ENCODE results near the gene FGF21. TPM values are rescaled to one million over a fixed set of nuclear protein-coding genes. Genes with fewer than 3 reads are reported as not detected.
A peak's percentile ranks its signal among the peaks of the same experiment; 100 is the strongest.

The FGF21 gene
- total and polyA plus RNA-seq, 8 donors = not detected

DNA sequence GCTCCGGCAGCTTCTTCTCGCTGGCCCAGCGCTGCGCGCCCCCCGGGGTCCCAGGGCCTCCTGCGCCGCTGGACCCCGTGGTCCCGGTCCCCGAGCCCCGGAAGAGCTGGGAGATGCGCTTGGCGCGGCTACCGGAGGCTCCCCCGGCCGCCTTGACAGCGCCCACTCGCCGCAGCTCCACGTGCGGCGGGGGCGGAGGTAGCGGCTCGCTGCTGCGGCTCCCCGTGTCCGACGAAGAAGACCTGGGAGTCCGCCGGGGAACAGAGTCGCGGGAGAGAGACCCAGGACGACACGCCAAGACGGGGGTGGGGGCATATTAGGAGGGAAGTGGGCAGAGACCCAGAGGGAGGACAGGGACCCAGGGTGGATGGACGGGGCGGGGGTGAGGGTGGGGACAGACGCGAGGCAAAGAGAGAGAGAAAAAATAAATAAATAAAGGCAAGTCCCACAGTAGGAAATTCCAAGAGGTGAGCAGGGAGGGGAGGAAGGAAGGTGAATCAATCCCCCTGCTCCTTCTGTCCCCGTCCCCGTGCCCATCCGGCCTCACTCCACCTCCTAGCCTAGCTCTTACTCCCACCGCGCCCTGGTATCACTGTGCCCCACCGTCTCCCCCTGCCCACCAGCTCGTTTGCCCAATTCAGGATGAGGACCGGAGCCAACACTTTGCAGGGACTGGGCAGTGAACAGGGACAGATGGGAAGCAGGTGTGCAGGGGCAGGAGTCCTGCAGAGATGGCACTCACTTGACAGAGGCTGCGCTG is 15.7 kb upstream of the FGF21 start:
- 5 to 8% (median 6%) methylated on average over 36 to 51 of the region's 51 CpGs for WGBS, 5 donors
- no peak for TF ChIP-seq POLR2A (IDR thresholded peaks at IDR 0.05)
- TF ChIP-seq EP300 (IDR thresholded peaks at IDR 0.05) = no peak
- TF ChIP-seq, protein P1, sequence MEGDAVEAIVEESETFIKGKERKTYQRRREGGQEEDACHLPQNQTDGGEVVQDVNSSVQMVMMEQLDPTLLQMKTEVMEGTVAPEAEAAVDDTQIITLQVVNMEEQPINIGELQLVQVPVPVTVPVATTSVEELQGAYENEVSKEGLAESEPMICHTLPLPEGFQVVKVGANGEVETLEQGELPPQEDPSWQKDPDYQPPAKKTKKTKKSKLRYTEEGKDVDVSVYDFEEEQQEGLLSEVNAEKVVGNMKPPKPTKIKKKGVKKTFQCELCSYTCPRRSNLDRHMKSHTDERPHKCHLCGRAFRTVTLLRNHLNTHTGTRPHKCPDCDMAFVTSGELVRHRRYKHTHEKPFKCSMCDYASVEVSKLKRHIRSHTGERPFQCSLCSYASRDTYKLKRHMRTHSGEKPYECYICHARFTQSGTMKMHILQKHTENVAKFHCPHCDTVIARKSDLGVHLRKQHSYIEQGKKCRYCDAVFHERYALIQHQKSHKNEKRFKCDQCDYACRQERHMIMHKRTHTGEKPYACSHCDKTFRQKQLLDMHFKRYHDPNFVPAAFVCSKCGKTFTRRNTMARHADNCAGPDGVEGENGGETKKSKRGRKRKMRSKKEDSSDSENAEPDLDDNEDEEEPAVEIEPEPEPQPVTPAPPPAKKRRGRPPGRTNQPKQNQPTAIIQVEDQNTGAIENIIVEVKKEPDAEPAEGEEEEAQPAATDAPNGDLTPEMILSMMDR (IDR thresholded peaks at IDR 0.05) = no peak
- TF ChIP-seq POLR2AphosphoS5 (IDR thresholded peaks at IDR 0.05) = no peak

DNA sequence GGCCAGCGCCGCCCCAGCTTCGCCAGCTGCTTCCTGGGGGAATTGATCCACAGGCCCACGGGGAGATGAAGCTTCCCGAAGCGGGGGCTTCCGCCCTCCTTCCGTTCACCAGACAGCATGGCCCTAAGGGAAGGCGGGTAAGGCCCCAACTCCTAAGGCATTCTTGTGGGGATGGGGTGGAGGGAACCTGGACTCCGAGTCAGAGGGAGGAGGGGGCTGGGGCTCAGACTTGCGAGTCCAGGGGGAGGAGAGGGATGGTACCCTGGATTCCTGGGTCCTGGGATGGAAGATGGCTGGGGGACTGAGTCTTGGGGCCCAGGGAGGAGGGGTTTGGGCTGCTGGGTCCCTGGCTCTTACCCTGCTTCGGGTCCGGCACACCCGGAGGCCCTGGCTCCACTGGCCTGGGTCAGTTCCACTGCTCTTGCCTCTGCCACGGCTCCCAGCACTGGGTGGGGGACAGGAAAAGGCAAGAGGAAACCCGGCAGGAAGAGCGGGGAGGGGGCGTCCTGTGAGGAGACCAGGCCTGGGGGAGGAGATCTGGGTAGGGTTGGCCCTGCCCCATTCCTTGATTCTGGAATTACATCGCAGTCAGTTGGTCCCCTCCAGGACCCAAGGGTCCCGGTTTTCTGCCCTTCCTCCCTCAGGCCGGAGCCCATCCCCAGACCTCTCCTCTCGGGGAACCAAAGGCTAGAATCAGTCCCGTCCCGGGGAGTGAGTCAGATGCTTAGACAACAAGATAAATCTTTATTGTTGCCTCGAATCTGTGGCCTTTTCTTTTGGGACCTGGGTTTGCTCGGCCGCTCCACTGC is 15.0 kb upstream of the FGF21 start, which contains the start of gene RASIP1:
TSS of gene RASIP1 (minus strand) at position 447 of the 809 bp plus-strand sequence. CDS start at position 119, 328 bp downstream.
- no peaks in the 10 kb centered on the region for H3K9me3 ChIP-seq

More for the DNA sequence above, 15.7 kb upstream of the FGF21 start:
- peak in 1 of 2 donors; percentile 55 for DNase-seq
- H3K27me3 ChIP-seq = peaks cover 0 to 27% (median 0%) of the 10 kb centered on the region in 3 donors
- peak overlapping the region; percentile 77 to 91 (median 82) for H3K27ac ChIP-seq
- peaks cover 0 to 2% (median 0%) of the 10 kb centered on the region in 4 donors for H3K36me3 ChIP-seq
- H3K4me3 ChIP-seq = peak overlapping the region; percentile 51 to 69 (median 56)
- peaks cover 27 to 48% (median 36%) of the 10 kb centered on the region in 4 donors for H3K4me1 ChIP-seq
- intact Hi-C loops (cut with DNase I; ENCODE audit: low total_unique reads) = loop anchor here (10.0 kb wide), 1 partner anchor 95 kb away; the partner anchor contains the start of gene CA11
- H3K9me3 ChIP-seq = no peaks in the 10 kb centered on the region

DNA sequence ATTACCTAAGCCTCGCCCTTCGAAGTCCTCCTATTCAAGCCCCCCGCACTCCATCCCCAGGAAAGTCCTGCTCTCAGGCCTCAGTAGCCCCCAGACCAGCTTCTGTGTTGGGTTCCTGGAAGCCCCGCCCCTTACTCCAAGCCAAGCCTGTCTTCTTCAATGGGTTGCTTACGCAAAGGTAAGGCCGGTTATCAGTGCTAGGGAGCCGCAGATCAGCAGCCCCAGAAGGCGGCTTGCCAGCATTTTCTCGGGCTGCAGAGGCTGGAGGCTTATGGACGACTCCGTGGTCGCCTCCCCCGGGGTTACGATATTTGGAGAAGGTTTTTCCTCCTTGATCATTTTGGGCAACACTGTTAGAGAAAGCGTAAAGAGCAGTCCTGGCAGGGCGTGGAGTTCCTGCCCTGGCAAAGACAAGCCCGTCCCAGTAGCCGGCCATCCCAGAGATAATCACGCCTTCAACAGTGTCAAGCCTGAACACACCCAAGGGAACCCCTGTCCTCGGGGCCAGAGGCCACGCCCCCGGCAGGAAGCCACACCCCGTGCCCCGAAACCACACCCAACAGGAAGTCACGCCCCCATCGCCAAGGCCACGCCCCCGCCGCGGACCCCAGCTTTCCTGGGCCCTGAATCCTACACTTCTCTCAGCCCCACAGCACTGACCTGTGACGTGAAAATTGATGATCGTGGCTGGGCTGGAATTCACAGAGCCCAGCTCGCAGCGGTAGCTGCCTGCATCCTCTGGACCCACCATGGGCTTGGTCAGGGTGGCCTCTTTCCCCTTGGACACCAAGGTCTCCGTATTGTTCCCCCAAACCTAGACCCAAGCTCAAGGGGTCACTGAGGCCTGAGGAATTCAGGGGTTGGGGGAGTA is 14.0 kb upstream of the FGF21 start:
- H3K27ac ChIP-seq = peak overlapping the region; percentile 73 to 83 (median 82)

More for the DNA sequence above, 15.0 kb upstream of the FGF21 start, which contains the start of gene RASIP1:
- peak within 1 kb of the TSS; percentile 77 to 91 (median 82) for H3K27ac ChIP-seq
- no peaks in the 10 kb centered on the region for H3K36me3 ChIP-seq
- peak within 1 kb of the TSS; percentile 51 to 69 (median 56) for H3K4me3 ChIP-seq
- intact Hi-C loops (cut with DNase I; ENCODE audit: low total_unique reads) = loop anchor here (10.0 kb wide), 1 partner anchor 96 kb away; the partner anchor contains the start of gene CA11
- H3K27me3 ChIP-seq = peaks cover 0 to 24% (median 0%) of the 10 kb centered on the region in 3 donors
- WGBS, 5 donors = 32 to 43% (median 35%) methylated on average over 14 to 27 of the region's 27 CpGs
- TF ChIP-seq POLR2AphosphoS5 (IDR thresholded peaks at IDR 0.05) = peak in 2 of 3 donors; percentile 40 to 46
- no peak for TF ChIP-seq POLR2A (IDR thresholded peaks at IDR 0.05)
- TF ChIP-seq EP300 (IDR thresholded peaks at IDR 0.05) = no peak
- TF ChIP-seq, protein P1 (IDR thresholded peaks at IDR 0.05) = no peak
- H3K4me1 ChIP-seq = peaks cover 27 to 49% (median 36%) of the 10 kb centered on the region in 4 donors
- DNase-seq = peak in 1 of 2 donors; percentile 60

DNA sequence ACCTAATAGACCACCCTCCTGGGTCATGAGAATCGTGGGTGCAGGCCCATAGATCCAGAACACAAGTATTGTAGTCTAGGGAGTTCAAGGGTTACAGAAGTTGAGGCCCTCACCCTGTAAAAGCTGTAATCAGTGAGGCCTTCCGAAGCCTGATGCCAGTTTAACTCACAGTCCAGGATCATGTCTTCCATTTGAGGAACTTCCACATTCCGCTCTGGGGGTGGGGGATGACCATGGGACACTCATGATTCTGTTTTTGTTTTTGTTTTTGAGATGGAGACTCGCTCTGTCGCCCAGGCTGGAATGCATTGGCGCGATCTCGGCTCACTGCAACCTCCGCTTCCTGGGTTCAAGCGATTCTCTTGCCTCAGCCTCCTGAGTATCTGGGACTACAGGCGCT is 13.2 kb upstream of the FGF21 start:
- Histone ChIP-seq H3K27ac (peak overlapping the region in 4 of 5 donors; percentile 77 to 83 (median 82)), H3K36me3 (no peaks in the 10 kb centered on the region), H3K9me3 (no peaks in the 10 kb centered on the region), H3K4me3 (no peak overlapping the region), H3K4me1 (peaks cover 27 to 56% (median 44%) of the 10 kb centered on the region in 4 donors), H3K27me3 (peaks cover 0 to 41% (median 0%) of the 10 kb centered on the region in 3 donors)
- intact Hi-C loops (cut with DNase I; ENCODE audit: low total_unique reads) = loop anchor here (10.0 kb wide), 1 partner anchor 97 kb away; the partner anchor contains the start of gene CA11
- TF ChIP-seq, protein P1 (IDR thresholded peaks at IDR 0.05) = no peak
- TF ChIP-seq EP300 (IDR thresholded peaks at IDR 0.05) (no peak), POLR2AphosphoS5 (IDR thresholded peaks at IDR 0.05) (no peak), POLR2A (IDR thresholded peaks at IDR 0.05) (no peak)
- no peak for DNase-seq
- WGBS, 5 donors = 85 to 91% (median 88%) methylated on average over 11 of the region's 11 CpGs

More for the DNA sequence above, 14.0 kb upstream of the FGF21 start:
- Histone ChIP-seq H3K36me3 (no peaks in the 10 kb centered on the region), H3K4me1 (peaks cover 27 to 52% (median 37%) of the 10 kb centered on the region in 4 donors), H3K9me3 (no peaks in the 10 kb centered on the region), H3K27me3 (peaks cover 0 to 34% (median 0%) of the 10 kb centered on the region in 3 donors), H3K4me3 (peak overlapping the region in 3 of 4 donors; percentile 6 to 69 (median 51))
- no peak for TF ChIP-seq POLR2A (IDR thresholded peaks at IDR 0.05)
- WGBS, 5 donors = 21 to 48% (median 29%) methylated on average over 24 to 35 of the region's 35 CpGs
- DNase-seq = peak; percentile 66 to 71
- intact Hi-C loops (cut with DNase I; ENCODE audit: low total_unique reads) = loop anchor here (10.0 kb wide), 1 partner anchor 97 kb away; the partner anchor contains the start of gene CA11
